Transverse colon (tissue), 4 donors: ENCODE data around the gene LAMA2. TPM values are rescaled to one million over a fixed set of nuclear protein-coding genes. Genes with fewer than 3 reads are reported as not detected.

ENCODE experiments used
- DNase-seq: peaks from one replicate; pipeline ENCODE4 v3.0.0-alpha.2; 2019
- H3K27ac ChIP-seq, 4 donors: fragments of 200-600 bp; sonication (generic); 2 replicates each; pipeline ENCODE4 v1.5.1; 2016 to 2018; ENCODE audit warnings: inconsistent platforms in 4 of 4
- H3K27me3 ChIP-seq: fragments of 200-600 bp; sonication (generic); 2 replicates; pipeline ENCODE4 v1.5.1; 2017; ENCODE audit warnings: inconsistent platforms
- H3K36me3 ChIP-seq, 4 donors: fragments of 200-600 bp; sonication (generic); 2 replicates each; pipeline ENCODE4 v1.5.1; 2017 to 2019; ENCODE audit warnings: inconsistent platforms in 4 of 4
- H3K4me1 ChIP-seq, 4 donors: fragments of 200-600 bp; sonication (generic); 2 replicates each; pipeline ENCODE4 v1.5.1; 2017 to 2020; ENCODE audit warnings: inconsistent platforms in 4 of 4
- H3K4me3 ChIP-seq, 4 donors: fragments of 200-600 bp; sonication (generic); 1 replicate in 1 of 4; 2 replicates in 3 of 4; pipeline versions ENCODE4 v1.5.1 to v1.6.1; 2017 to 2019; ENCODE audit warnings: inconsistent platforms in 4 of 4
- H3K9me3 ChIP-seq, 2 donors: fragments of 200-600 bp; sonication (generic); 2 replicates each; pipeline ENCODE4 v1.5.1; 2017 to 2019; ENCODE audit warnings: inconsistent platforms in 2 of 2
- CTCF ChIP-seq, 5 experiments: fragments of 200-600 bp in 3 of 5; fragments of 450-650 bp in 2 of 5; sonication (generic) in 3 of 5; IDR thresholded peaks; 1 replicate in 2 of 5; 2 replicates in 3 of 5; pipeline ENCODE4 v1.5.1; 2016 to 2017; ENCODE audit warnings: antibody characterized with exemption in 5 of 5, inconsistent platforms in 3 of 5, mild to moderate bottlenecking in 2 of 5, moderate library complexity in 1 of 5
- EP300 ChIP-seq: sonication (generic); formaldehyde crosslinking; IDR thresholded peaks from one replicate; pipeline ENCODE4 v1.6.1; 2017; ENCODE audit warnings: antibody characterized with exemption, low read depth
- POLR2A ChIP-seq: fragments of 450-650 bp; IDR thresholded peaks from one replicate; pipeline ENCODE4 v1.6.1; 2016; ENCODE audit warnings: antibody characterized with exemption, mild to moderate bottlenecking, moderate library complexity
- POLR2AphosphoS5 ChIP-seq, 3 donors: sonication (generic); formaldehyde crosslinking; IDR thresholded peaks; one replicate each; pipeline ENCODE4 v1.6.1; 2016; ENCODE audit warnings: antibody characterized with exemption in 3 of 3
- WGBS, 2 donors: methylation state at CpG; one replicate each; pipeline ENCODE4 v1.1.5; 2018; ENCODE audit warnings: low coverage in 1 of 2; 5-methylcytosine and 5-hydroxymethylcytosine counted together
- in situ Hi-C, 4 donors: fragments of 200-750 bp; cut with MboI; loops; one replicate each; pipeline versions ENCODE4 v1.15.0 to v1.15.1; 2017; ENCODE audit warnings: low sequenced_read_pairs in 3 of 4, low pct_ligation_motif_present in 1 of 4, low pct_unique_long_range_greater_than_20kb in 1 of 4
- intact Hi-C: fragments of 100-400 bp; cut with DNase I; formaldehyde crosslinking; loops from one replicate; pipeline ENCODE4 v1.15.1; 2023; ENCODE audit warnings: low total_unique reads
- total RNA-seq, 4 donors: library from RNA; depleted of rRNA; stranded (reverse); fragments of >200 nt; gene quantifications; one replicate each; pipeline ENCODE4 v1.1.0, GENCODE V29; 2016

Gene LAMA2
- total RNA-seq, 4 donors from 2014 or later, result 12.3 to 43.0 (median 32.1) TPM

GRCh38 chr6:129321303-129321702 lies 438.4 kb downstream of the LAMA2 start:
- in situ Hi-C loops, result no loop called here
- Histone ChIP-seq H3K9me3 (no peaks in the 10 kb centered on the region), H3K36me3 (no peaks in the 10 kb centered on the region), H3K27ac (no peak overlapping the region), H3K4me1 (peaks cover 0 to 20% (median 5%) of the 10 kb centered on the region in 4 donors), H3K27me3 (no peaks in the 10 kb centered on the region), H3K4me3 (no peak overlapping the region)
- TF ChIP-seq POLR2AphosphoS5 (IDR thresholded peaks at IDR 0.05) (no peak), POLR2A (no peak), EP300 (no peak), CTCF (IDR thresholded peaks at IDR 0.05) (no peak)
- intact Hi-C loops, result no loop called here
- 84 to 94% methylated on average over 2 of the region's 2 CpGs for WGBS, 2 donors
- no peak for DNase-seq

- no peaks in the 10 kb centered on the region for H3K4me1 ChIP-seq
- no peak overlapping the region for H3K4me3 ChIP-seq
- no peak for DNase-seq
- no peaks in the 10 kb centered on the region for H3K36me3 ChIP-seq
- in situ Hi-C loops (no loop called here), intact Hi-C loops (no loop called here)
- WGBS, 2 donors, result 52 to 58% methylated on average over 5 of the region's 5 CpGs
- no peaks in the 10 kb centered on the region for H3K9me3 ChIP-seq
- no peaks in the 10 kb centered on the region for H3K27me3 ChIP-seq
- TF ChIP-seq POLR2A (no peak), POLR2AphosphoS5 (IDR thresholded peaks at IDR 0.05) (no peak), EP300 (no peak), CTCF (IDR thresholded peaks at IDR 0.05) (no peak)
- no peak overlapping the region for H3K27ac ChIP-seq
Observed at GRCh38 chr6:129324345-129324744, 441.4 kb downstream of the LAMA2 start.

GRCh38 chr6:129329678-129330077 lies 446.7 kb downstream of the LAMA2 start:
- no peaks in the 10 kb centered on the region for H3K27me3 ChIP-seq
- H3K4me1 ChIP-seq, result no peaks in the 10 kb centered on the region
- 75 to 100% methylated on average over 1 to 4 of the region's 4 CpGs for WGBS, 2 donors
- intact Hi-C loops, result no loop called here
- in situ Hi-C loops, result no loop called here
- no peak for DNase-seq
- H3K4me3 ChIP-seq, result no peak overlapping the region
- TF ChIP-seq POLR2A, result no peak
- no peak for TF ChIP-seq CTCF (IDR thresholded peaks at IDR 0.05)
- no peak for TF ChIP-seq EP300
- no peak for TF ChIP-seq POLR2AphosphoS5 (IDR thresholded peaks at IDR 0.05)
- no peak overlapping the region for H3K27ac ChIP-seq
- H3K9me3 ChIP-seq, result no peaks in the 10 kb centered on the region
- no peaks in the 10 kb centered on the region for H3K36me3 ChIP-seq

- TF ChIP-seq POLR2A (no peak), CTCF (IDR thresholded peaks at IDR 0.05) (no peak), EP300 (no peak), POLR2AphosphoS5 (IDR thresholded peaks at IDR 0.05) (no peak)
- intact Hi-C loops, result no loop called here
- Histone ChIP-seq H3K4me3 (no peak overlapping the region), H3K9me3 (no peaks in the 10 kb centered on the region), H3K27me3 (no peaks in the 10 kb centered on the region), H3K27ac (no peak overlapping the region), H3K36me3 (no peaks in the 10 kb centered on the region), H3K4me1 (no peaks in the 10 kb centered on the region)
- in situ Hi-C loops, result no loop called here
- DNase-seq, result no peak
- WGBS, 2 donors, result 77 to 80% methylated on average over 2 of the region's 2 CpGs
Observed at GRCh38 chr6:129331450-129332138, 448.7 kb downstream of the LAMA2 start.
